Gastrocnemius medialis (tissue), 4 donors: ENCODE measurements around the gene CHST11.

Experiments used
- CTCF ChIP-seq, 5 experiments: fragments of 450-650 bp in 3 of 5; fragments of 200-600 bp in 2 of 5; sonication (generic) in 2 of 5; IDR thresholded peaks in 4 of 5; conservative IDR thresholded peaks in 1 of 5; 1 replicate in 4 of 5; 2 replicates in 1 of 5; pipeline ENCODE4 v1.5.1; 2016 to 2019; ENCODE audit warnings: antibody characterized with exemption in 5 of 5, mild to moderate bottlenecking in 3 of 5, moderate library complexity in 3 of 5
- POLR2A ChIP-seq, 2 donors: fragments of 450-650 bp; IDR thresholded peaks; one replicate each; pipeline ENCODE4 v1.6.1; 2017; ENCODE audit warnings: antibody characterized with exemption in 2 of 2, mild to moderate bottlenecking in 2 of 2, moderate library complexity in 2 of 2

- TF ChIP-seq CTCF (IDR thresholded peaks at IDR 0.05 in 4 of 5, conservative IDR thresholded peaks at IDR 0.05 in 1 of 5) (no peak), POLR2A (IDR thresholded peaks at IDR 0.05) (no peak)
These were observed 50.1 kb downstream of the CHST11 start for GRCh38 chr12:104506676-104507401.
